HepG2 (cell line): Measurements from ENCODE around the gene CIT. TPM values are rescaled to one million over a fixed set of nuclear protein-coding genes. Genes with fewer than 3 reads are reported as not detected.

ENCODE experiments used
- ATAC-seq: fragments of 200-7000 bp; cut with Tn5 transposase; 3 replicates; pipeline ENCODE4 v1.9.1; 2020; ENCODE audit warnings: mild to moderate bottlenecking, moderate library complexity
- BruUV-seq: library from RNA; stranded (reverse); fragments of 400-500 nt; replicated peaks from 2 replicates; lab custom pipeline; 2021; lab: Mats Ljungman, UMichigan
- CTCF ChIA-PET: fragments of 300-600 bp; formaldehyde crosslinking; extraction: SDS; loops from one replicate; lab custom pipeline; 2021; ENCODE audit warnings: low total read pairs, inconsistent platforms, low intra/inter-chr PET ratio; lab: Yijun Ruan, JAX
- POLR2A ChIA-PET: fragments of 350-600 bp; sonication (Branson Sonifier 250); formaldehyde crosslinking; loops from one replicate; lab custom pipeline; 2020; ENCODE audit warnings: antibody characterized with exemption, inconsistent platforms; lab: Yijun Ruan, JAX
- DNase-seq: peaks from one replicate; pipeline ENCODE4 v3.0.0-alpha.2; 2015; ENCODE audit warnings: low spot score
- FAIRE-seq: peaks from 3 replicates; lab custom pipeline; 2011; peaks lifted over from hg19 to GRCh38; lab: Jason Lieb, UNC
- H2AFZ ChIP-seq: one replicate; pipeline ENCODE4 v1.6.1; 2011; ENCODE audit warnings: low read length, inconsistent platforms
- H3K27ac ChIP-seq: fragments of 300-600 bp; 3 replicates; pipeline ENCODE4 v1.8.0; 2011; ENCODE audit warnings: mixed run types, mild to moderate bottlenecking, mixed read lengths, low read length, inconsistent platforms; ENCODE audit not compliant: insufficient read depth; ENCODE audit errors: extremely low read length
- H3K27me3 ChIP-seq, 2 experiments: fragments of 200-600 bp in 1 of 2; 2 replicates in 1 of 2; 3 replicates in 1 of 2; pipeline versions ENCODE4 v1.6.0 to v1.8.0; 2011; ENCODE audit warnings: low read length in 2 of 2, mild to moderate bottlenecking in 2 of 2, moderate library complexity in 2 of 2, inconsistent platforms in 1 of 2; ENCODE audit not compliant: insufficient read depth in 2 of 2, control insufficient read depth in 1 of 2
- H3K36me3 ChIP-seq, 2 experiments: fragments of 200-600 bp in 1 of 2; replicated peaks in 1 of 2; 2 replicates in 1 of 2; 3 replicates in 1 of 2; pipeline versions ENCODE4 v1.5.1 to v1.8.0; 2011; ENCODE audit warnings: low read length in 2 of 2, inconsistent platforms in 1 of 2; ENCODE audit not compliant: insufficient read depth in 2 of 2, control insufficient read depth in 1 of 2
- H3K4me1 ChIP-seq: 2 replicates; pipeline ENCODE4 v1.5.1; 2012; ENCODE audit warnings: low read length, inconsistent platforms; ENCODE audit not compliant: insufficient read depth
- H3K4me2 ChIP-seq: 2 replicates; pipeline ENCODE4 v1.6.0; 2011; ENCODE audit warnings: low read depth, low read length, inconsistent platforms
- H3K4me3 ChIP-seq, 3 experiments: fragments of 200-600 bp in 1 of 3; sonication (generic), shearing (Covaris generic) in 1 of 3; replicated peaks in 1 of 3; 2 replicates each; pipeline ENCODE4 v1.5.1; 2011 to 2016; ENCODE audit warnings: low read length in 3 of 3, inconsistent platforms in 2 of 3, low read depth in 2 of 3, mild to moderate bottlenecking in 2 of 3, control low read depth in 1 of 3, mixed read lengths in 1 of 3; ENCODE audit not compliant: insufficient read depth in 1 of 3
- H3K79me2 ChIP-seq: one replicate; pipeline ENCODE4 v1.6.1; 2011; ENCODE audit warnings: low read length, inconsistent platforms; ENCODE audit not compliant: insufficient read depth
- H3K9ac ChIP-seq: 2 replicates; pipeline ENCODE4 v1.6.0; 2011; ENCODE audit warnings: mild to moderate bottlenecking, low read depth, low read length, inconsistent platforms; ENCODE audit not compliant: insufficient read depth
- H3K9me3 ChIP-seq: 2 replicates; pipeline ENCODE4 v1.5.1; 2012; ENCODE audit warnings: mild to moderate bottlenecking, low read length
- H4K20me1 ChIP-seq: 2 replicates; pipeline ENCODE4 v1.6.0; 2011; ENCODE audit warnings: inconsistent platforms, mild to moderate bottlenecking, low read length, moderate library complexity; ENCODE audit not compliant: insufficient read depth
- ADNP ChIP-seq: sonication (generic); formaldehyde crosslinking; IDR thresholded peaks from 2 replicates; pipeline ENCODE4 v1.4.0; 2020; ENCODE audit warnings: missing genetic modification reagents
- AGO2 ChIP-seq: fragments of 200-400 bp; formaldehyde crosslinking; optimal IDR thresholded peaks from 2 replicates; pipeline ENCODE3; 2017; ENCODE audit warnings: mild to moderate bottlenecking, low read depth, low read length, moderate library complexity
- ARHGAP35 ChIP-seq: sonication (generic); formaldehyde crosslinking; IDR thresholded peaks from 2 replicates; pipeline ENCODE4 v1.9.0; 2022; ENCODE audit warnings: mild to moderate bottlenecking, inconsistent platforms, moderate library complexity, missing genetic modification reagents, borderline replicate concordance
- CBX5 ChIP-seq: sonication (generic); formaldehyde crosslinking; IDR thresholded peaks from 2 replicates; pipeline ENCODE4 v1.4.0; 2020; ENCODE audit warnings: missing genetic modification reagents, borderline replicate concordance
- FOXP4 ChIP-seq: sonication (generic); formaldehyde crosslinking; IDR thresholded peaks from 2 replicates; pipeline ENCODE4 v1.4.0; 2020; ENCODE audit warnings: missing genetic modification reagents
- RBFOX2 ChIP-seq: fragments of 200-400 bp; formaldehyde crosslinking; IDR thresholded peaks from 2 replicates; pipeline ENCODE4 v1.6.1; 2017; ENCODE audit warnings: low read depth, mild to moderate bottlenecking, low read length
- TFDP2 ChIP-seq: sonication (generic); formaldehyde crosslinking; IDR thresholded peaks from 2 replicates; pipeline ENCODE4 v1.4.0; 2020; ENCODE audit warnings: missing genetic modification reagents
- THAP7 ChIP-seq: sonication (generic); formaldehyde crosslinking; IDR thresholded peaks from 2 replicates; pipeline ENCODE4 v1.8.1; 2023; ENCODE audit warnings: mild to moderate bottlenecking, missing genetic modification reagents
- ZGPAT ChIP-seq: IDR thresholded peaks from 2 replicates; pipeline ENCODE4 v1.6.1; 2016; ENCODE audit warnings: mild to moderate bottlenecking
- ZNF432 ChIP-seq: sonication (generic); formaldehyde crosslinking; IDR thresholded peaks from 2 replicates; pipeline ENCODE4 v1.5.0; 2020; ENCODE audit warnings: missing genetic modification reagents, mild to moderate bottlenecking, borderline replicate concordance
- ZNF607 ChIP-seq: sonication (generic); formaldehyde crosslinking; IDR thresholded peaks from 2 replicates; pipeline ENCODE4 v1.5.1; 2020; ENCODE audit warnings: missing genetic modification reagents, mild to moderate bottlenecking, borderline replicate concordance
- ZNF761 ChIP-seq: sonication (generic); formaldehyde crosslinking; conservative IDR thresholded peaks from 2 replicates; pipeline ENCODE4 v1.4.0; 2020; ENCODE audit warnings: mild to moderate bottlenecking, missing genetic modification reagents
- ZNF766 ChIP-seq: sonication (generic); formaldehyde crosslinking; IDR thresholded peaks from 2 replicates; pipeline ENCODE4 v1.5.0; 2020; ENCODE audit warnings: missing genetic modification reagents, borderline replicate concordance
- WGBS: methylation state at CpG from one replicate; pipeline ENCODE4 v1.1.6; 2017; ENCODE audit warnings: low lambda C conversion rate; 5-methylcytosine and 5-hydroxymethylcytosine counted together
- in situ Hi-C: cut with HindIII; loops from 2 replicates; pipeline ENCODE4 v1.10.0; 2017; ENCODE audit warnings: low pct_unique_long_range_greater_than_20kb; ENCODE audit not compliant: extremely low pct_ligation_motif_present
- intact Hi-C: fragments of 100-400 bp; cut with micrococcal nuclease; formaldehyde crosslinking; loops from one replicate; pipeline ENCODE4 v1.10.0; 2022; ENCODE audit not compliant: unreplicated experiment
- polyA plus RNA-seq, 8 experiments: library from polyadenylated mRNA; depleted of rRNA in 3 of 8; stranded (reverse) in 7 of 8; unstranded in 1 of 8; fragments of >200 nt; fragmentation: Illumina TruSeq in 4 of 8; extraction: Trizol in 4 of 8; gene quantifications; 2 replicates each; pipeline versions ENCODE4 v1.2.1 to v1.2.3, GENCODE V29; 2011 to 2016; ENCODE audit warnings: low read depth in 4 of 8, missing spikeins in 1 of 8, mixed read lengths in 1 of 8; ENCODE audit not compliant: insufficient read depth in 1 of 8
- total RNA-seq, 5 experiments: library from RNA; depleted of rRNA; stranded (reverse); fragments of >200 nt; fragmentation: Illumina TruSeq; extraction: Trizol; gene quantifications; 2 replicates each; pipeline ENCODE4 v1.2.3, GENCODE V29; 2016; ENCODE audit warnings: low read depth in 1 of 5

Gene CIT
- total and polyA plus RNA-seq, 2 of the 13 experiments (the other 11 are each of a cell fraction or from before 2014, with no cell fraction given), result 7.7 to 11.7 TPM

- Histone ChIP-seq H3K27me3 (no peaks in the 10 kb centered on the region), H3K27ac (peak overlapping the region; percentile 72), H3K4me3 (no peak overlapping the region), H3K4me2 (no peak overlapping the region), H3K36me3 (peaks cover 3 to 23% of the 10 kb centered on the region in 2 experiments; a peak in 4 of 5 replicates), H3K4me1 (peaks cover 43% of the 10 kb centered on the region), H4K20me1 (no peaks in the 10 kb centered on the region)
- 99% methylated on average over 5 of the region's 5 CpGs for WGBS
- no peak for FAIRE-seq
- in situ Hi-C loops, result no loop called here
- TF ChIP-seq ZNF761 (CRISPR knock-in tag) (no peak), ZNF607 (CRISPR knock-in tag) (no peak), CBX5 (CRISPR knock-in tag) (no peak), ZGPAT (CRISPR knock-in tag) (no peak), ZNF432 (CRISPR knock-in tag) (no peak), ZNF766 (CRISPR knock-in tag) (no peak), AGO2 (no peak), THAP7 (CRISPR knock-in tag) (no peak), RBFOX2 (no peak), ADNP (CRISPR knock-in tag) (no peak), TFDP2 (CRISPR knock-in tag) (no peak), FOXP4 (CRISPR knock-in tag) (no peak), ARHGAP35 (CRISPR knock-in tag) (no peak)
- TF ChIP-seq, all 625 proteins: peak for 0
- ChIA-PET POLR2A (no interaction called here), CTCF (no interaction called here)
- Histone ChIP-seq H3K9ac (no peak overlapping the region), H2AFZ (no peak overlapping the region), H3K9me3 (no peaks in the 10 kb centered on the region), H3K79me2 (no peaks in the 10 kb centered on the region)
- ATAC-seq (no peak), DNase-seq (no peak)
- no TSS peak for BruUV-seq
- intact Hi-C loops, result loop anchor here (10.0 kb wide), 1 partner anchor 92 kb away; no protein-coding TSS in a partner anchor
These were observed 184.7 kb downstream of the CIT start for GRCh38 chr12:119692410-119692809.
